HL-60/S4 treated with retinoic acid at 250 ng/mL for 4 days and 3 days (cell line): ENCODE data around the gene INTS13.
"Not testable (repeated sequence)": the region's sequence is repeated elsewhere in the genome, so short reads cannot be mapped to it uniquely, and the experiment has no call there.

ENCODE experiments used
- in situ Hi-C: fragments of 300-500 bp; cut with MboI; formaldehyde crosslinking; loops from 2 replicates; pipeline ENCODE4 v1.7.0; 2022; ENCODE audit warnings: low sequenced_read_pairs

INTS13 gene

DNA sequence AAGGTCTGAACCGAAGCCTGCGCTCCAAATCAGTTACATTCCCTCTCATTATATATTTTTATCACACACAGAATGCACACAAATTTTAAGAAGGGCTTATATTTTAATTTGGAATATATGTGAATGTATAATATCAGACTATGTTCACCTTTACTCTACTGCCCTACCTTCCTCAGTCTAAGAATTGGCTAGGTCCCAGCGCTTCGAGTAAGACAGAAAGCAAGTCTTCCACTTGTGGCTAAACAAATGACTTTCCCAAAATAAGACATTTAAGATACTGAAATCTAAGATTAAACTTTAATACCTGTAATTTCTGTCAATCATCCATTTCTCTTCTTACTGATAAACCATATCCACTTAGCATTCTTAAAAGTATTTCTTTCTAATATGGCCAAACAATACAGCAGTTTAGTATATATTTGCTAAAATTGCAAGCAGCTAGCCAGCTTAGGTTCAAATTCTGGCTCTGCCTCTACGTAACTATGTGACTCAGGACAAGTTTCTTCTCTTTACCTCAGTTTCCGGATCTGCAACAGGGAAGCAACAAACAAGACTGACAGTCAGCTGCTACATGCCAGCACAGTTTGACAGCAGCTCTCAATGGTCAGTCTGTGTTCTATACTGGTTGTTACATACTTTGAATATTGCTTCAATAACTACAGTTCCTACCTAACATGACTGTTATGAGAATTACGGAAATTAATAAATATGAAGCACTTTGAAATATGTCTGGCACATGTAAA is 2.0 kb downstream of the INTS13 start:
- in situ Hi-C loops: no loop called here

DNA sequence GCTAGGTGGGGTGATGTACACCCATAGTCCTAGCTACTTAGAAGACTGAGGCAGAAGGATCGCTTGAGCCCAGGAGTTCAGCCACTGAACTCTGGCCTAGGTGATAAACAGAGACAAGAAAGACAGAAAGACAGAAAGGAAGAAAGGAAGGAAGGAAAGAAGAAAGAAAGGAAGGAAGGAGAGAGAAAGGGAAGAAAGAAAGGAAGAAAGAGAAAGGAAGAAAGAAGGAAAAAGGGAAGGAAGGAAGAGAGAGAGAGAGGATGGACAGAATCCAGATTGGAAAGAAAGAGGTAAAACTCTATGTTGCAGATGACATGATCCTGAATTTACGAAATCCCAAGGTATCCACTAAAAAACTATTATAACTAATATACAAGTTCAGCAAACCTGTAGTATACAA is 8.2 kb downstream of the INTS13 start:
- in situ Hi-C loops: no loop called here

DNA sequence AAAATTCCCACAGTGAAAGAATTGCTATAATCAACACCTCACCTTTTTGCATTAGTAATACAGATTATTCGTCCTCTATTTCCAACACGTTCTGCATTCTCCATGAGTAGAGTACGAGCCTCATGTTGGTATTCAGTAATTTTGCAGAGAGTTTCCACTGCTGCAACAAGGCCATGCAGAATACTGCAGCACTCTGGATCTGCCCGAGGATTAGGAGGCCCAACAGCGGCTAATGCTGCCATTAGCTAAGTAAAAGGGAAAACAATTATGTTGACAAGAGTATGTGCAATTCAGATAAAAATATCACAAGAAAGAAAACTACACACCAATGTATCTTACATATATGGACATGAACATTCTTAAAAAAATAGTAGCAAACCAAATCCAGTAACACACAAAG is 9.1 kb downstream of the INTS13 start:
- in situ Hi-C loops: no loop called here

DNA sequence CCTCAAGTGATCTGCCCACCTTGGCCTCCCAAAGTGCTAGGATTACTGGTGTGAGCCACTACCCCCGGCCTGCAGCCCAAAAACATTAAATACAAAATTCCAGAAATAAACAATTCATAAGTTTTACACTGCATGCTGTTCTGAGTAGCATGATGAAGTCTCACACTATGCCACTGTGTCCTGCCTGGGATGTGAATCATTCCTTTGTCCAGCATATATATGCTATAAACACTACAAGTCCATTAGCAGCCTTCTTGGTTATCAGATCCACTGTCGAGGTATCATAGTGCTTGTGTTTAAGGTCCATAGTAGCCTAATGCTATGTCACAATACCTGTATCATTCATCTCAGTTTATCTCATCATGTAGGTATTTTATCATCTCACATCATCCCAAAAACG is 15.9 kb downstream of the INTS13 start:
- in situ Hi-C loops: no loop called here

DNA sequence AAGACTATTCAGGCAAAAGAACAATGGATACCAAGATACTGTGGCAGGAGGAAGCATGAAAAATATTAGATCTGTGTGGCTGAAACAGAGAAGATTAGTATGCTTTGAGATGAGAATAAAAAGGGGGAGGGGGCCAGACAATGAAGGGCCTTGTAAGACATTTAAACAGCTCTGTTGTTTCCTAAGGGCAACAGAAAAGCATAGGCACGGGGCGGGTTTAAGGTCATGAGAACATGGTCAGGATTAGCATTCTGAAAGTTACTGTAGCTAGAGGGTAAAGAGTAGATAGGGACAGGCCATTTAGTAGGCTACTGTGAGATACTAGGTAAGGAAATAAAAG is 18.6 kb downstream of the INTS13 start:
- in situ Hi-C loops: no loop called here

DNA sequence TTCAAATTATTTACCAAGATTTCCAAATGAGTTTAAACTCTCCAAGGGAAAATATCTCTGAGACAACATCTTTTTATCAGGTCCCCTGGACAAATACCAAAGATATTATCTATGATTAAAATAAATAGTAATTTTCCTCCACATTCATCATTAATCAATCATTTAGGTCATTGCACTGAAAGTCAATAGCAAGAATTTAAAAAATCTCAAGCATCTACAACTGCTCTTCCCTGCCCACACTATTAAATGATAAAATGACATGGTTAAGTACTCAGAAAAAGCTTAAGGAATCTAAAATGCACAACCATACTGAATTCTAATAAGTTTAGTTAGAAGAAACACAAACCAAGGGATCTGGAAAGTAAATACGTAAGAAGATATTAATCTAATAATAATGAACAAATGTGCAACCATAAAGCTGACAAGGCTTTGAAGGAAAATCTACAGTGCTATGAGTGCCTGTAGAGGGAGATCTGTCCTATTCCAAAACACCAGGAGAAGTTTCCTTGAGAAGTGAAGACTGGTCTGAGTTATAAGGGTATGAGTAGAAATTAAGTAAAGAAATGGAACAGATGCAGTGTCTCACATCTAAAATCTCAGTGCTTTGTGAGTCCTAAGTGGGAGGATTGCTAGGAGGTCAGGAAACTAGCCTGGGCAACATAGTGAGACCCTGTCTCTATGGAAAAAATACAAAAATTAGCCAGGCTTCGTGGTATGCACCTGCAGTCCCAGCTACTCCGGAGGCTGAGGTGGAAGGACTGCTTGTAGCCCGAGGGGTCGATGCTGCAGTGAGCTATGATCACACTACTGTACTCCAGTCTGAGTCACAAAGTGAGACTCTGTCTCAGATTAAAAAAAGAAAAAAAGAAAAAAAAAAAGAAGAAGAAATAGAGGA is 19.2 kb downstream of the INTS13 start:
- in situ Hi-C loops: no loop called here

DNA sequence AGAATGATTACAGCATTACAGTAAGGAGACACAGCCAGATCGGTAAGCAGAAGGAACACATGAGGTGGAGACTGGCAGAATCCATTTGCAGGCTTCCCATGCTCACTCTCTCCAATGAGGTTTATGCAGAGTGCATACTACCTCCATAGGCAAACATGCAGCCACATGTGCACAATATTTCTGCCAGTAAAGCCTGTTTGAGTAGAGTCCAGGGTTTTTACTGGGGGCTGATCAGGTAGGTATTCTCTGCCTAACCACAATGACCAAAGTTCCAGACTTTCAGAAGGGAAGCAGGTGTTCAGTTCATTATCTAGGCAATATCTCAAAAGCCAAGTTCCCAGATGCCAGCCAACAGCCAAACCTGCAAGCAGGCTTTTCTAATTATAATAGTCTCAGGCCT is 31.1 kb downstream of the INTS13 start:
- in situ Hi-C loops: no loop called here

DNA sequence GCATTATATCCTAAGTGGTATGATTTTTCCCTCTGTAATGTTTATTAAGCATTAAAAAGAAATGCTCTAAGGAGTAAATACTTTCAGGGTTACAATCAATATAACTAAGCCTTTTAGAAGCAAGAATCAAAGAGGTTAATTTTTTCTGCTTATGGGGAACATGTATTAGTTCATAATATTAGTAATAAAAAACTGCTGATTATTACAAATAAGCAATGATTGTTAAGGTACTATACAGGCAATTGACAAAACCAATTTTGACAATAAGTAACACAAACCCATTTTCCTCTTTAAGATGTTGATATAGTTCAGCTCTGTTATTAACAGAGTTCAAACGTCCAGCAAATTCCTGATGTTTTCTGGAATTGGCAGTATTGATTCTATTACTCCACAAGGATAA is 31.8 kb downstream of the INTS13 start:
- in situ Hi-C loops: no loop called here

DNA sequence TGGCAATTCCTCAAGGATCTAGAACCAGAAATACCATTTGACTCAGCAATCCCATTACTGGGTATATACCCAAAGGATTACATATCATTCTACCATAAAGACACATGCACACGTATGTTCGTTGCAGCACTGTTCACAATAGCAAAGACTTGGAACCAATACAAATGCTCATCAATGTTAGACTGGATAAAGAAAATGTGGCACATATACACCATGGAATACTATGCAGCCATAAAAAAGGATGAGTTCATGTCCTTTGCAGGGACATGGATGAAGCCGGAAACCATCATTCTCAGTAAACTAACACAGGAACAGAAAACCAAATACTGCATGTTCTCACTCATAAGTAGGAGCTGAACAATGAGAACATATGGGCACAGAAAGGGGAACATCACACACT is 34.4 kb downstream of the INTS13 start:
- in situ Hi-C loops: not testable (repeated sequence)

DNA sequence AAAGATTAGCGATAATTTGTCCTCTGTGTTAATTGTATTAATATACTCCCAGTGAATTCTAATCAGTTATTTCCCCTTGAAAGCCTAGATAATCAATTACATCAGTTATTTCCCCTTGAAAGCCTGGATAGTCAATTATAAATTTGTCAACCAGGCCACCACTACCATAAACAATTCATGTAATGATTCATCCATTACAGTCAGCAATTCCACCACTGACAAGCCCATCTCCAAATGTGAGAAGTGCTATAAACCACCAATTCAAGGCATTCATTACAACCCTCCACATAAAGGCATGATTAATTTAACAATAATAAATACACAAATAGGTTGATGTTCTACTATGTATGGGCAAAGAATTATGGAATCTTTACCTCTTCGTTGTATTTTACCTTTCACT is 40.9 kb downstream of the INTS13 start:
- in situ Hi-C loops: no loop called here

DNA sequence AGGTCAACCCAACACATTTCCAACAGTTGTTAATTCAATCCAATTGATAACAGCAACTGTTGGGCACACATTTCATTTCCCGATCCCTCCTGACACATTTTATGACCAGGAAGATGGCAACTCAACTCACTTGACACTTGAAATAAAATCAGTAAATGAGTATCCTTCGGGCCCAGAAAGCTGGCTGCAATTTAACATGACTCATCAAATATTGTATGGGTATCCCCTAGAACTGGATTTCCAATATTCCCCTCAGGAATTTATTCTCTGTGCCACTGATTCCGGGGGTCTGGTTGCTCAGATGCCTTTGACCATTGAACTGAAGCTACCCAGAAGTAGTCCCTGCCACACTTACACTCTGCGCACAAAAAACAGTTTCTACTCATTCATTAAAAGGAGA is 42.1 kb downstream of the INTS13 start:
- in situ Hi-C loops: no loop called here

DNA sequence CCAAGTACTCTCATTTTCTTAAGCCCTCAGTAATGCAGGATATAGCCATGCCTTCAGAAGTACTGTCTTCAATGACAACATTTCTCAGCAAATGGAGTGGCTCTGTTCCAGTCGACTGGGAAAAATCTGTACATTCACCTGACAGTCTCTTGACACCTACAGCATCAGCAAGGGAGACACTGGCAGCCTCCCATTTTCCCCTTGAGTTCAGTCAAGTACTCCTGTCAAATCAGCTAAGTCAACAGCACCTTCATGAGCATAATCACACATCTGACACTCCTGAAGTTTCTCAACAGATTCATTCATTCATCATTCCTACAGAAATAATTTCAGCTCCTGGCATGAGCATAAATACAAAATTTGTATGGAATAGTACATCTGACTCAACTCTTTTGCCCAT is 46.1 kb downstream of the INTS13 start:
- in situ Hi-C loops: no loop called here

DNA sequence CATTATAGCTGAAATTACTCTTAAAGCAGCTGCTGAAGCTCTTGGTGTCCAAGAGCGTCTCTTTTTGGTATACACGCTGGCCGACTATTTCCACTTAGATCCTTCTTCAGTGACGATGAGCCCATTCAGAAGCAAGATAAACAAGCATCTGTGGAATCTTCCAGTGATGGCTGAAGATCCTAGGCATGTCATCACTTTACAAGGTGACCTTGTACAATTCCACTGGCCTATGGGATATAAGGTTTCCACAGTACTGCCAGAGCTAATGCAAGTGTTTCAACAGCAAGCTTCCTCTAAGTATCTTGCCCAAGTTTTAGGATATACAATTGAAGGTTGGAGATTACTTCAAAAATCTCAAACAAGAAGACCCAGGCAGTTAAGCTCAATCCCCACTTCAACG is 47.0 kb downstream of the INTS13 start:
- in situ Hi-C loops: no loop called here

DNA sequence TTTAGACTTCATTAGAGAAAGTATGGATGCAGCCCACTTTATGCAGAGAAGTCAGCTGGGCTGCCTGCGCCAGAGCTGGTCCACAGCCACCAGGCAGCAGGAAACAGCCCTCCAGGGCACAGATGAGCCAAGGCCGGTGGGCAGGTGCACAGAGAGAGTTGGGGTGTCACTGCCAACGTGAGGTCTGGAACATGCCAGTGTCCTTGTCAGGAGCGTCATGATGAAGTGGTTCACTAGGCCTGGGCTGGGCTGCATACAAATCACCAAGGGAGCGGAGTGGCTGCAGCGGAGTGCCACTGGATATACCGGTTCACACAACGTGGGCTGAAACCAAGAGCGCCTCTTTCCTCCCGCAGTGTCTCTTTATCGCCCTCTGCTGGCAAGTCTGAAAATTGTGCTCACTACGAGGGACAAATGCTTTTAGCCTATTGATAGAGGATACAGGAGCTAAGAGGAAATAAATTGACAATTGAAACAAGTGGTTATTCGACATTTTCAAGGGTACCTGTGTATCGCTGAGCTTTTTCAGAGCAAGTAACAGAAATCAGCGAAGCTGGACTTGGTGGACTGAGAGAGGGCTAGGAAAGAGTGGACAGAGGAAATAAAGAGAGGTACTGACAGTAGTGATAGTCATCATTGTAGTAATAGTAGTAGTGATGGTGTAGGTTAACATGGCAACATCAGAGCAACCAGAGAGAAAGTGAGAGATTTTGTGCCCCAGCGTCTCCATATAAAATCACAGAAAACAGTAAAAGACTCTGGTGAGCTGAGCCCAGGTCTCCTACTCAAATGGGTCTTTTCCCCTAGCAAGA is 52.8 kb downstream of the INTS13 start:
- in situ Hi-C loops: no loop called here

DNA sequence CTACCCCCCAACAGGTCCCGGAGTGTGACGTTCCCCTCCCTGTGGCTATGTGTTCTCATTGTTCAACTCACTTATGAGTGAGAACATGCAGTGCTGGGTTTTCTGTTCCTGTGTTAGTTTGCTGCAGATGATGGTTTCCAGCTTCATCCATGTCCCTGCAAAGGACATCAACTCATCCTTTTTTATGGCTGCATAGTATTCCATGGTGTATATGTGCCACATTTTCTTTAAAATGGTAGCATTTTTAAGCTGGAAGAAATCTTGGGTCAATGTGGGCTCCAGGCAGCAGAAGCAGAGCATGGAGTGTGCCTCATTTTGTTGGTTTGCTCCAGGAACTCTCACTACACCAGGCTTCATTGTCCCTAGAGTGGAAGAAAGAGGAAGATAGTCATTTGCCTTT is 57.2 kb downstream of the INTS13 start:
- in situ Hi-C loops: no loop called here

DNA sequence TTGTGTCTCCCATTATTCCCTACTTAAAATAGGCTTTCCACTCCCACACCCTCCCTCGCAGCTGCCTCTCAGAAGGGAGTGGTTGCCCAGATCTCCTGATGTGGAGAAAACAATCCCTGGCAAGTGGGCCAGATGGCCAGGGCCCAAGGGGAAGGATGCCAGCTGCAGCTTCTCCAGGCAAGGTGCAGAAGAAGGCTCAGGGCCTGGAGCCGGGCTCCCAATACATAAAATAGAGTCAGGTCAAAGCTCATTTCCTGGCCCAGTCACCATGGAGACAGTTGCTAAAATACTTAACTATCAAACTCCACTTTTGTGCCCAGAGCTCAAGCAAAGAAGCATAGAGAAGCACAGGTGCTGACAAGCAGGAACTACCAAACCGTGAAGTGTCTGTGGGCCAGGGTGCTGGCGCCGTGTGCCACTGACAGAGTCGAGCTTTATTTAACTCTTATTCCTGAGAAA is 59.1 kb downstream of the INTS13 start:
- in situ Hi-C loops: no loop called here

DNA sequence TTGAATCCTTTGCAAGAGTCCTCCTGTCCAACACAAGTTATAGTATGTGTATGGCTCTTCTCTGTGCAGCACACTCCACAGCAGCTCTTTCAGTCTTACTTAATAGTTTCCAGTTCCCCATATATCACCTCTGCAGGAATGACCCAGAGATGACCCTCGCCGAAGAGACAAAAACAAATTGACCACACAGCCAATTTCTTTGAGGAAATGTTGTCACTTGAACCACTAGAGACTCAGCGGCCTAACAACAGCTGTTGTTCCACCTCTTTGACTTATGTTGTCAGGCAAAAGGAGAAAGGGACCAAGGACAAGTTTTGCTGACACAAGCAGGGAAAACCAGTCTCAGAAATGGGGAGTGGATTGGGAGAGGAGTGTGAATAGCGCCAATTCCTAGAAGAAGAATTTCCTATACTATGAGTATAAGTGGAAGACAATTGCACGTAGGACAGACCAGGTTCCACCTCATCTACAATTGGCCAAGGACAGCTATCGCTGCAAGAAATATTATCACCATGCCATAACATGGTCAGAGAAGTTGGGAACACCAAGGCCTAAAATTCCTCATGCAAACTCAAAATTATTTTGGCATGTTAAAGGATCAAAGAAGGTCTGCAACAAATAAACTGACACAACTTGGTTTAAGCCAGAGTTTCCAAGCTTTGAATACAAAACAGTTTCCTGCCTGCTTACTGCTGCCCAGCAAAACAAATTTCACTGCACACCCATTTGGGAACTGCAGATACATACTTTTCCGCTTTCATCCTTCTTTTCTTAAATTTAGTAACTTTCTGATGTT is 63.1 kb downstream of the INTS13 start:
- in situ Hi-C loops: no loop called here

DNA sequence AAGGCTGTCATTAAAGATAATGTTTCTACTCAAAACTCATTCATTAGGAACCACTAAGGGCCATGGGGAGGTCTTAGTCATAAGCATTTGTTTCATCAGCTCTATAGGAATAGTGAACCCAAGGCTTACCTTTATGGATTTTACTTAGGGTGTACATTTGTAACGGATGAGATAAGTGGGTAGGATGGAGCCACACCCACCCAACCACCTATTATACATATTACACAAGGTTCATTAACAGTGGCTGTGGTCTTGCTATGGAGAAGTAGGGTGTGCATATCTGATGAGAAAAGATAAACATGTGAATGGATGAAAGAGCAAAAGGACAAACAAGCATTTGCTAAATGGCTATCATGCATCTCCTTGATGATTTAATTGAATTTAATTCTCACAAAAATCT is 65.2 kb downstream of the INTS13 start:
- in situ Hi-C loops: no loop called here

DNA sequence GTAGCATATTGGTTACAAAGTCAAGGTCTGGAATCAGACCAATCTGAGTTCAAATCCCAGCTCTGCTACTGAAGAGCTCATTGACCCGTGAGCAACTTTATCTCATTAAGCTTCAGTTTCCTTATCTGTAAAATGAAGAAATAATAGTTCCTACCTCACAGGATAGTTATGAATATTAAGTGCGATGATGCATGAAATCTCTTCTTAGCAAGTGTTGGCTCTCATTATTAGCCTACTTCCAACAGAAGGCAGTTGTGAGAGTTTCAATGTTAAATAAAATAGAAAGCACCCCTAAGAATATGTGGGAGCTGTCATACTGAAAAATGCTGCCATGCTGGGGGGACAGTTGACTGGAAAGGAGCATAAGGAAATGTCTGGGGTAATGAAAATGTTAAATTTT is 65.8 kb downstream of the INTS13 start:
- in situ Hi-C loops: no loop called here

DNA sequence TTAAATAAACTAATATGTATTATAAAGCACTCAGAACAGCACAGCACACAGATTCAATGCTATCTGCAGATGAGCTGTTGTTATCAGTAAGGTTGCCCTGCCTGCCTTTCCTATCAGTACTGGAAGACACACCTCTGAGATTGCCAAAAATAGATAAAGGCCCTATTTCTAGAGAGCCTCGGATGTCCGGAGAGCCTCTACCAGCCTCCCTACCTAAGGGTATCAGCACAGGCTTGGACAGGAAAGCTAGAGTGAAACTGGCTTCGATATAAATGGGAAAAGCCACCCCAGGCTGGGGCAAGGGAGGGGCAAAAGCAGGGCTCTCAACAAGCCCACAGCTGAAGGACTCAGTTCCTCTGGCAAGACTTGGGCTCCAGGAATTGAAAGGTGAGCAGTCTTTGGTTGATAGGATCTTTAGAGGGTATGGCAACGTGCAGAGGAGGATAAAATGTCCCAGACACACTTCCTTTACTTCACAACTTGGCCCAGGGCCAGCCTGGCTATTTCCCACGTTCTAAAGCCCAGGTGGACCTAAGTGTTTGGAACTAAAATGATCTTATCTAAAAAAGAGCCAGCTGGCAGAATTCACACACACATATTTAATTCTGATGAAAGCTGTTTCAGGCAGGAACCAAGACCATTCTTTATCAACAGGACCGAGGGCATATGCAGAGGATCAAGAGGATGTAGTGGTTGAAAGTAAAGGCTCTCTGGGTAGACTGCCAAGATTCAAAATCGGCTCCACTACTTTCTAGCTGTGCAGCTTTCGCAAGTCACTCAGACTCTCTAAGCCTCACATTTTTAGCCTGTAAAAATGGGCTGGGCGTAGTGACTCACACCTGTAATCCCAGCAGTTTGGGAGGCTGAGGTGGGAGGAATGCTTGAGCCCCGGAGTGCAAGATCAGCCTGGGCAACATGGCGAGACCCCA is 67.0 kb downstream of the INTS13 start:
- in situ Hi-C loops: no loop called here
